OCI-LY7 (cell line): Measurements from ENCODE around the gene SRCIN1. TPM values are rescaled to one million over a fixed set of nuclear protein-coding genes. Genes with fewer than 3 reads are reported as not detected.

ENCODE experiments used
- BruUV-seq: library from RNA; stranded (reverse); fragments of 400-500 nt; replicated peaks from 2 replicates; lab custom pipeline; 2021; lab: Mats Ljungman, UMichigan
- CTCF ChIA-PET: fragments of 300-600 bp; sonication (Branson Sonifier 250); formaldehyde crosslinking; loops from one replicate; lab custom pipeline; 2022; ENCODE audit warnings: antibody characterized with exemption; ENCODE audit not compliant: unreplicated experiment; lab: Charles Lee
- POLR2A ChIA-PET: fragments of 300-600 bp; sonication (Branson Sonifier 250); formaldehyde crosslinking; loops from one replicate; lab custom pipeline; 2022; ENCODE audit warnings: antibody characterized with exemption; lab: Charles Lee
- DNase-seq: peaks from one replicate; pipeline ENCODE4 v3.0.0-alpha.2; 2015; ENCODE audit warnings: low spot score
- H2AFZ ChIP-seq: fragments of 200-600 bp; sonication (generic), shearing (Covaris generic); 2 replicates; pipeline ENCODE4 v1.6.1; 2014; ENCODE audit warnings: mild to moderate bottlenecking, antibody characterized with exemption, low read length, moderate library complexity
- H3K27ac ChIP-seq: fragments of 200-600 bp; sonication (generic); 2 replicates; pipeline ENCODE4 v1.5.1; 2014; ENCODE audit warnings: mixed run types, low read depth, mild to moderate bottlenecking, moderate library complexity, low read length, inconsistent platforms; ENCODE audit not compliant: poor library complexity, severe bottlenecking
- H3K36me3 ChIP-seq: fragments of 200-600 bp; sonication (generic); 2 replicates; pipeline ENCODE4 v1.6.1; 2014; ENCODE audit warnings: mild to moderate bottlenecking, antibody characterized with exemption, low read length, moderate library complexity, mixed read lengths; ENCODE audit not compliant: insufficient read depth
- H3K4me1 ChIP-seq: fragments of 200-600 bp; sonication (generic); 2 replicates; pipeline ENCODE4 v1.5.1; 2014; ENCODE audit warnings: mild to moderate bottlenecking, low read length; ENCODE audit not compliant: insufficient read depth, poor library complexity, severe bottlenecking
- H3K4me2 ChIP-seq: fragments of 200-600 bp; sonication (generic); 2 replicates; pipeline ENCODE4 v1.6.1; 2014; ENCODE audit warnings: mild to moderate bottlenecking, low read length
- H3K4me3 ChIP-seq: fragments of 200-600 bp; sonication (generic); 2 replicates; pipeline ENCODE4 v1.5.1; 2014; ENCODE audit warnings: mild to moderate bottlenecking, low read depth, low read length; ENCODE audit not compliant: poor library complexity, severe bottlenecking
- H3K79me2 ChIP-seq: fragments of 200-600 bp; sonication (generic); 2 replicates; pipeline ENCODE4 v1.6.1; 2016; ENCODE audit warnings: low read depth, mild to moderate bottlenecking, low read length, moderate library complexity, mixed read lengths; ENCODE audit not compliant: insufficient read depth
- H3K9me2 ChIP-seq: fragments of 200-600 bp; sonication (generic); 2 replicates; pipeline ENCODE4 v1.6.1; 2016; ENCODE audit warnings: mild to moderate bottlenecking, low read length, mixed read lengths; ENCODE audit not compliant: insufficient read depth
- H3K9me3 ChIP-seq: fragments of 200-600 bp; sonication (generic); 2 replicates; pipeline ENCODE4 v1.6.1; 2014; ENCODE audit warnings: mild to moderate bottlenecking, mixed run types, low read length, mixed read lengths
- H4K20me1 ChIP-seq: fragments of 200-600 bp; sonication (generic); 2 replicates; pipeline ENCODE4 v1.6.1; 2014; ENCODE audit warnings: mild to moderate bottlenecking, antibody characterized with exemption, low read length, moderate library complexity, mixed read lengths; ENCODE audit not compliant: insufficient read depth
- EZH2phosphoT487 ChIP-seq: fragments of 200-600 bp; sonication (generic); IDR thresholded peaks from 2 replicates; pipeline ENCODE4 v1.6.1; 2018; ENCODE audit warnings: low read depth, borderline replicate concordance, mild to moderate bottlenecking, mixed run types, antibody characterized with exemption, low read length, moderate library complexity, mixed read lengths
- intact Hi-C: fragments of 100-400 bp; cut with micrococcal nuclease; formaldehyde crosslinking; loops from one replicate; pipeline ENCODE4 v1.10.0; 2022; ENCODE audit not compliant: unreplicated experiment
- total RNA-seq, 2 experiments: library from RNA; depleted of rRNA in 1 of 2; stranded (reverse); fragments of >200 nt in 1 of 2; shearing (Covaris generic) in 1 of 2; gene quantifications; 2 replicates each; pipeline ENCODE4 v1.2.3, GENCODE V29; 2014 to 2022
- TF ChIP-seq, protein P1 (sequence below): fragments of 200-600 bp; sonication (generic); conservative IDR thresholded peaks from 2 replicates; pipeline ENCODE4 v1.5.1; 2014; ENCODE audit warnings: mild to moderate bottlenecking, antibody characterized with exemption, low read length, moderate library complexity, mixed read lengths

The SRCIN1 gene
- total RNA-seq, 2 experiments from 2014 or later, result 1.5 to 4.6 TPM

DNA sequence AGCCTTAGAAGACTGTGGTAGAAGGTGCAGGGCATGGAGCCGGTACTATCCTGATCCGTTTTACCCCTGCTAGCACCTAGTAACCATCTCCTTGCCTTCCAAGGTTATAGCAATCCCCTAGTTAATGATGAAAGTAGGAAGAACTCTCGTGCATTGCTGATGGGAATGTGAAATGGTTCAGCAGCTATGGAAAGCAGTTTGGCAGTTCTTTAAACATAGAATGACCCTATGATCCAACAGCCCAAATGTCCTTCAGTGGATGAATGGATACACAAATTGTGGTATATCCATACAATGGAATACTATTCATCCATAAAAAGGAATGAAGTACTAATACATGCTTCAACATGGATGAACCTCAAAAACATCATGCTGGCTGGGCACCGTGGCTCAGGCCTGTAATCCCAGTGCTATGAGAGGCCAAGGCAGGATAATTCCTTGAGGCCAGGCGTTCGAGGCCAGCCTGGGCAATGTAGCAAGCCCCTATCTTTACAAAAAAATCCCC lies 6.2 kb upstream of the SRCIN1 start:
- Histone ChIP-seq H3K4me1 (no peaks in the 10 kb centered on the region), H3K27ac (no peak overlapping the region), H3K4me2 (no peak overlapping the region), H3K36me3 (no peaks in the 10 kb centered on the region), H4K20me1 (no peaks in the 10 kb centered on the region), H3K79me2 (no peaks in the 10 kb centered on the region), H3K9me3 (peaks cover 4% of the 10 kb centered on the region; the same call in 1 of the 2 replicates), H3K4me3 (no peak overlapping the region), H3K9me2 (no peaks in the 10 kb centered on the region), H2AFZ (no peak overlapping the region)
- DNase-seq, result no peak
- BruUV-seq, result no TSS peak
- POLR2A ChIA-PET, result no interaction called here
- TF ChIP-seq, protein P1, sequence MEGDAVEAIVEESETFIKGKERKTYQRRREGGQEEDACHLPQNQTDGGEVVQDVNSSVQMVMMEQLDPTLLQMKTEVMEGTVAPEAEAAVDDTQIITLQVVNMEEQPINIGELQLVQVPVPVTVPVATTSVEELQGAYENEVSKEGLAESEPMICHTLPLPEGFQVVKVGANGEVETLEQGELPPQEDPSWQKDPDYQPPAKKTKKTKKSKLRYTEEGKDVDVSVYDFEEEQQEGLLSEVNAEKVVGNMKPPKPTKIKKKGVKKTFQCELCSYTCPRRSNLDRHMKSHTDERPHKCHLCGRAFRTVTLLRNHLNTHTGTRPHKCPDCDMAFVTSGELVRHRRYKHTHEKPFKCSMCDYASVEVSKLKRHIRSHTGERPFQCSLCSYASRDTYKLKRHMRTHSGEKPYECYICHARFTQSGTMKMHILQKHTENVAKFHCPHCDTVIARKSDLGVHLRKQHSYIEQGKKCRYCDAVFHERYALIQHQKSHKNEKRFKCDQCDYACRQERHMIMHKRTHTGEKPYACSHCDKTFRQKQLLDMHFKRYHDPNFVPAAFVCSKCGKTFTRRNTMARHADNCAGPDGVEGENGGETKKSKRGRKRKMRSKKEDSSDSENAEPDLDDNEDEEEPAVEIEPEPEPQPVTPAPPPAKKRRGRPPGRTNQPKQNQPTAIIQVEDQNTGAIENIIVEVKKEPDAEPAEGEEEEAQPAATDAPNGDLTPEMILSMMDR, result no peak
- no peak for TF ChIP-seq EZH2phosphoT487
- CTCF ChIA-PET, result no interaction called here
- intact Hi-C loops, result no loop called here

DNA sequence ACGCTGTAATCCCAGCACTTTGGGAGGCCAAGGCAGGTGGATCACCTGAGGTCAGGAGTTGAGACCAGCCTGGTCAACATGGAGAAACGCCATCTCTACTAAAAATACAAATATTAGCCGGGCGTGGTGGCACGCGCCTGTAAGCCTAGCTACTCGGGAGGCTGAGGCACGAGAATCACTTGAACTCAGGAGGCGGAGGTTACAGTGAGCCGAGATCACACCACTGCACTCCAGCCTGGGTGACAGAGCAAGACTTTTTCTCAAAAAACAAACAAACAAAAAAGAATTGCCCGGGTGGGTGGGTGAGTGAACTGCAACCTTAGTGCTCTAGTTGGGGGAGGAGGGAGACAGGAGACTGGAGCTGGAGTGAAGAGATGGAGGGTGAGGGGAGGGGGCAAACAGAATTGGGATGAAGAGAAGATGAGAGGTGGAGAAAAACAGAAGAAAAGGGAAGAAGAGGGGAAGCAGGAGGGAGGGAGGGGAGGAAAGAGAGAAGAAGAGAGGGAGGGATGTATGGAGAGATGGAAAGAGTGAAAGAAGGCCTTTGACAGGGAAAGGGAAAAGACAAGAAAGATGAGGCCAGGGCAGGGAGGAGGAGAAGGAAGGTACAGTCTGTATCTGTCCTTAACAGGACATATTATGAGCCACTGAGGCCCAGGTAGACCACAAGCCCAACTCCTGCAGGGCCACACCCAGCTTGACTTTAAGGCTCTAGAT lies 5.5 kb upstream of the SRCIN1 start:
- ChIA-PET POLR2A (no interaction called here), CTCF (no interaction called here)
- H2AFZ ChIP-seq, result no peak overlapping the region
- H3K27ac ChIP-seq, result no peak overlapping the region
- BruUV-seq, result no TSS peak
- H3K79me2 ChIP-seq, result no peaks in the 10 kb centered on the region
- H3K36me3 ChIP-seq, result no peaks in the 10 kb centered on the region
- H3K9me2 ChIP-seq, result no peaks in the 10 kb centered on the region
- no peak overlapping the region for H3K4me3 ChIP-seq
- TF ChIP-seq, protein P1, result no peak
- TF ChIP-seq EZH2phosphoT487, result no peak
- no peaks in the 10 kb centered on the region for H4K20me1 ChIP-seq
- peaks cover 4% of the 10 kb centered on the region; the same call in 1 of the 2 replicates for H3K9me3 ChIP-seq
- no peaks in the 10 kb centered on the region for H3K4me1 ChIP-seq
- H3K4me2 ChIP-seq, result no peak overlapping the region
- no peak for DNase-seq
- intact Hi-C loops, result no loop called here
